Subcutaneous abdominal adipose tissue (tissue), 5 donors: ENCODE measurements around the gene PRDM16.

Experiments
- H3K27ac ChIP-seq: one replicate; pipeline ENCODE4 v1.7.0; 2013; ENCODE audit warnings: low read depth, mild to moderate bottlenecking, inconsistent platforms, low read length, moderate library complexity
- H3K27me3 ChIP-seq, 5 donors: one replicate each; pipeline ENCODE4 v1.7.0; 2013; ENCODE audit warnings: low read length in 5 of 5, inconsistent platforms in 1 of 5; ENCODE audit not compliant: control insufficient read depth in 5 of 5, insufficient read depth in 4 of 5
- H3K36me3 ChIP-seq, 5 donors: one replicate each; pipeline ENCODE4 v1.7.0; 2013; ENCODE audit warnings: low read length in 5 of 5; ENCODE audit not compliant: control insufficient read depth in 5 of 5, insufficient read depth in 5 of 5
- H3K4me1 ChIP-seq, 5 donors: one replicate each; pipeline ENCODE4 v1.7.0; 2013; ENCODE audit warnings: low read length in 5 of 5, mild to moderate bottlenecking in 3 of 5, moderate library complexity in 1 of 5; ENCODE audit not compliant: control insufficient read depth in 5 of 5, insufficient read depth in 5 of 5
- H3K4me3 ChIP-seq, 5 donors: one replicate each; pipeline ENCODE4 v1.7.0; 2013; ENCODE audit warnings: low read length in 5 of 5, low read depth in 1 of 5
- H3K9ac ChIP-seq, 5 donors: one replicate each; pipeline ENCODE4 v1.7.0; 2013; ENCODE audit warnings: low read length in 5 of 5, mild to moderate bottlenecking in 4 of 5, moderate library complexity in 3 of 5
- H3K9me3 ChIP-seq, 5 donors: one replicate each; pipeline ENCODE4 v1.7.0; 2013; ENCODE audit warnings: low read length in 5 of 5; ENCODE audit not compliant: control insufficient read depth in 5 of 5
- donor health status: healthy.
- donor health status: healthy.
- donor health status: healthy.
- donor health status: healthy.
- donor health status: healthy.

Gene PRDM16

GRCh38 chr1:3292051-3292722 lies 223.2 kb downstream of the PRDM16 start:
- Histone ChIP-seq H3K27ac (no peak overlapping the region), H3K4me3 (no peak overlapping the region), H3K36me3 (no peaks in the 10 kb centered on the region), H3K27me3 (peaks cover 14 to 39% (median 31%) of the 10 kb centered on the region in 5 donors), H3K4me1 (no peaks in the 10 kb centered on the region), H3K9me3 (no peaks in the 10 kb centered on the region), H3K9ac (no peak overlapping the region)

GRCh38 chr1:3292868-3293562 lies 224.0 kb downstream of the PRDM16 start:
- H3K27ac ChIP-seq = no peak overlapping the region
- no peak overlapping the region for H3K4me3 ChIP-seq
- no peak overlapping the region for H3K9ac ChIP-seq
- H3K27me3 ChIP-seq = peaks cover 14 to 39% (median 33%) of the 10 kb centered on the region in 5 donors
- no peaks in the 10 kb centered on the region for H3K36me3 ChIP-seq
- no peaks in the 10 kb centered on the region for H3K4me1 ChIP-seq
- H3K9me3 ChIP-seq = no peaks in the 10 kb centered on the region

- no peak overlapping the region for H3K27ac ChIP-seq
- no peaks in the 10 kb centered on the region for H3K36me3 ChIP-seq
These were observed 224.6 kb downstream of the PRDM16 start for GRCh38 chr1:3293563-3294080.

GRCh38 chr1:3294450-3294849 lies 225.4 kb downstream of the PRDM16 start:
- Histone ChIP-seq H3K9me3 (no peaks in the 10 kb centered on the region), H3K4me3 (no peak overlapping the region), H3K27me3 (peaks cover 12 to 33% (median 28%) of the 10 kb centered on the region in 5 donors), H3K9ac (no peak overlapping the region), H3K36me3 (no peaks in the 10 kb centered on the region), H3K27ac (no peak overlapping the region), H3K4me1 (no peaks in the 10 kb centered on the region)

More at GRCh38 chr1:3293563-3294080, 224.6 kb downstream of the PRDM16 start:
- Histone ChIP-seq H3K4me3 (no peak overlapping the region), H3K9ac (no peak overlapping the region), H3K9me3 (no peaks in the 10 kb centered on the region), H3K27me3 (peaks cover 14 to 35% (median 33%) of the 10 kb centered on the region in 5 donors), H3K4me1 (no peaks in the 10 kb centered on the region)

- H3K27me3 ChIP-seq = peaks cover 6 to 26% (median 23%) of the 10 kb centered on the region in 5 donors
These were observed 226.8 kb downstream of the PRDM16 start for GRCh38 chr1:3295846-3296245.

GRCh38 chr1:3296326-3296725 lies 227.3 kb downstream of the PRDM16 start:
- Histone ChIP-seq H3K27me3 (peaks cover 6 to 26% (median 22%) of the 10 kb centered on the region in 5 donors), H3K4me1 (no peaks in the 10 kb centered on the region), H3K27ac (no peak overlapping the region), H3K36me3 (no peaks in the 10 kb centered on the region), H3K9me3 (no peaks in the 10 kb centered on the region), H3K4me3 (no peak overlapping the region), H3K9ac (no peak overlapping the region)

More at GRCh38 chr1:3295846-3296245, 226.8 kb downstream of the PRDM16 start:
- Histone ChIP-seq H3K9me3 (no peaks in the 10 kb centered on the region), H3K36me3 (no peaks in the 10 kb centered on the region), H3K27ac (no peak overlapping the region), H3K4me1 (no peaks in the 10 kb centered on the region), H3K9ac (no peak overlapping the region), H3K4me3 (no peak overlapping the region)

GRCh38 chr1:3296826-3297225 lies 227.8 kb downstream of the PRDM16 start:
- H3K27ac ChIP-seq = no peak overlapping the region
- H3K9me3 ChIP-seq = peaks cover 0 to 3% (median 0%) of the 10 kb centered on the region in 5 donors
- H3K27me3 ChIP-seq = peaks cover 6 to 28% (median 24%) of the 10 kb centered on the region in 5 donors
- no peak overlapping the region for H3K9ac ChIP-seq
- H3K36me3 ChIP-seq = no peaks in the 10 kb centered on the region
- no peaks in the 10 kb centered on the region for H3K4me1 ChIP-seq
- H3K4me3 ChIP-seq = no peak overlapping the region

- H3K27me3 ChIP-seq = peaks cover 6 to 28% (median 21%) of the 10 kb centered on the region in 5 donors
- H3K4me1 ChIP-seq = no peaks in the 10 kb centered on the region
- peaks cover 0 to 9% (median 4%) of the 10 kb centered on the region in 5 donors for H3K9me3 ChIP-seq
- H3K9ac ChIP-seq = no peak overlapping the region
- no peak overlapping the region for H3K27ac ChIP-seq
- no peak overlapping the region for H3K4me3 ChIP-seq
- H3K36me3 ChIP-seq = no peaks in the 10 kb centered on the region
These were observed 228.8 kb downstream of the PRDM16 start for GRCh38 chr1:3297756-3298155.

GRCh38 chr1:3298197-3298596 lies 229.2 kb downstream of the PRDM16 start:
- H3K4me3 ChIP-seq = no peak overlapping the region
- H3K9ac ChIP-seq = no peak overlapping the region
- no peaks in the 10 kb centered on the region for H3K4me1 ChIP-seq
- H3K27ac ChIP-seq = no peak overlapping the region
- H3K36me3 ChIP-seq = no peaks in the 10 kb centered on the region
- H3K9me3 ChIP-seq = peaks cover 0 to 9% (median 4%) of the 10 kb centered on the region in 5 donors
- peaks cover 6 to 26% (median 22%) of the 10 kb centered on the region in 5 donors for H3K27me3 ChIP-seq

- Histone ChIP-seq H3K9ac (no peak overlapping the region), H3K27ac (no peak overlapping the region), H3K27me3 (peaks cover 5 to 25% (median 15%) of the 10 kb centered on the region in 5 donors), H3K9me3 (peaks cover 0 to 9% (median 4%) of the 10 kb centered on the region in 5 donors), H3K4me1 (no peaks in the 10 kb centered on the region), H3K36me3 (no peaks in the 10 kb centered on the region), H3K4me3 (no peak overlapping the region)
These were observed 235.2 kb downstream of the PRDM16 start for GRCh38 chr1:3304246-3304645.
